H1 (cell line): ENCODE data around the gene ATCAY. TPM values are rescaled to one million over a fixed set of nuclear protein-coding genes. Genes with fewer than 3 reads are reported as not detected.
A peak's percentile ranks its signal among the peaks of the same experiment; 100 is the strongest.

Experiments used
- CTCF ChIA-PET: fragments of 300-600 bp; sonication (Branson Sonifier 250); formaldehyde crosslinking; loops from one replicate; lab custom pipeline; 2021; ENCODE audit not compliant: partially characterized antibody; lab: Charles Lee
- POLR2A ChIA-PET: fragments of 300-600 bp; sonication (Branson Sonifier 250); formaldehyde crosslinking; loops from one replicate; lab custom pipeline; 2021; ENCODE audit warnings: inconsistent platforms; ENCODE audit not compliant: partially characterized antibody; lab: Charles Lee
- DNase-seq, 2 experiments: peaks; one replicate each; pipeline versions ENCODE4 v3.0.0 to v3.0.0-alpha.2; 2010 to 2022; ENCODE audit warnings: low spot score in 2 of 2, low read depth in 1 of 2, mixed read lengths in 1 of 2
- FAIRE-seq: peaks from 2 replicates; lab custom pipeline; 2011; peaks lifted over from hg19 to GRCh38; lab: Jason Lieb, UNC
- H2AFZ ChIP-seq: 2 replicates; pipeline ENCODE4 v1.8.1; 2012; ENCODE audit warnings: low read length, inconsistent platforms
- H2AK5ac ChIP-seq: 2 replicates; pipeline ENCODE4 v1.6.1; 2013; ENCODE audit warnings: low read depth, low read length
- H2BK120ac ChIP-seq: replicated peaks from 2 replicates; pipeline ENCODE3; 2013; ENCODE audit warnings: low read depth, low read length, inconsistent platforms
- H2BK12ac ChIP-seq: 2 replicates; pipeline ENCODE4 v1.6.1; 2013; ENCODE audit warnings: low read depth, low read length
- H2BK15ac ChIP-seq: 2 replicates; pipeline ENCODE4 v1.6.1; 2013; ENCODE audit warnings: low read length
- H2BK20ac ChIP-seq: 2 replicates; pipeline ENCODE4 v1.6.1; 2013; ENCODE audit warnings: low read length
- H2BK5ac ChIP-seq: 2 replicates; pipeline ENCODE4 v1.6.1; 2013; ENCODE audit warnings: low read depth, low read length
- H3K14ac ChIP-seq: 2 replicates; pipeline ENCODE4 v1.6.1; 2013; ENCODE audit warnings: inconsistent platforms; ENCODE audit not compliant: insufficient read length
- H3K18ac ChIP-seq: 2 replicates; pipeline ENCODE4 v1.6.1; 2013; ENCODE audit warnings: low read length; ENCODE audit errors: extremely low read depth
- H3K23ac ChIP-seq: 2 replicates; pipeline ENCODE4 v1.6.1; 2013; ENCODE audit warnings: inconsistent platforms; ENCODE audit not compliant: insufficient read length
- H3K23me2 ChIP-seq: 2 replicates; pipeline ENCODE4 v1.6.1; 2013; ENCODE audit warnings: low read depth, low read length
- H3K27ac ChIP-seq: 2 replicates; pipeline ENCODE4 v1.6.1; 2011; ENCODE audit warnings: low read depth, low read length, inconsistent platforms
- H3K27me3 ChIP-seq, 4 experiments: replicated peaks in 1 of 4; 1 replicate in 1 of 4; 2 replicates in 3 of 4; pipeline versions ENCODE4 v1.6.1 to v1.8.1; 2011 to 2013; ENCODE audit warnings: low read length in 3 of 4, mild to moderate bottlenecking in 3 of 4, inconsistent platforms in 2 of 4, mixed read lengths in 2 of 4, moderate library complexity in 1 of 4; ENCODE audit not compliant: control insufficient read depth in 3 of 4, insufficient read depth in 3 of 4; ENCODE audit errors: extremely low read depth in 1 of 4
- H3K36me3 ChIP-seq, 4 experiments: 2 replicates each; pipeline versions ENCODE4 v1.6.1 to v1.8.1; 2011 to 2013; ENCODE audit warnings: mild to moderate bottlenecking in 4 of 4, low read length in 3 of 4, moderate library complexity in 2 of 4, control low read depth in 1 of 4, inconsistent platforms in 1 of 4; ENCODE audit not compliant: insufficient read depth in 4 of 4, control insufficient read depth in 2 of 4
- H3K4ac ChIP-seq: replicated peaks from 2 replicates; pipeline ENCODE3; 2013; ENCODE audit warnings: low read length, low read depth, mixed read lengths, inconsistent platforms; ENCODE audit not compliant: insufficient read length
- H3K4me1 ChIP-seq, 4 experiments: replicated peaks in 1 of 4; 1 replicate in 1 of 4; 2 replicates in 3 of 4; pipeline versions ENCODE4 v1.6.1 to v1.8.1; 2011 to 2013; ENCODE audit warnings: low read length in 3 of 4, inconsistent platforms in 2 of 4, mixed read lengths in 1 of 4; ENCODE audit not compliant: insufficient read depth in 4 of 4, control insufficient read depth in 3 of 4
- H3K4me2 ChIP-seq, 2 experiments: 2 replicates each; pipeline versions ENCODE4 v1.6.1 to v1.8.1; 2011 to 2013; ENCODE audit warnings: low read depth in 2 of 2, low read length in 2 of 2, control low read depth in 1 of 2, inconsistent platforms in 1 of 2, mild to moderate bottlenecking in 1 of 2; ENCODE audit not compliant: insufficient read depth in 1 of 2
- H3K4me3 ChIP-seq, 4 experiments: fragments of 200-600, 300-600 bp in 1 of 4; sonication (generic), shearing (Covaris generic), sonication (Bioruptor Twin) in 1 of 4; 2 replicates each; pipeline versions ENCODE4 v1.5.1 to v1.8.1; 2011 to 2016; ENCODE audit warnings: low read length in 4 of 4, low read depth in 3 of 4, control low read depth in 2 of 4, inconsistent platforms in 2 of 4, mild to moderate bottlenecking in 2 of 4, mixed read lengths in 1 of 4, moderate library complexity in 1 of 4; ENCODE audit not compliant: insufficient read depth in 2 of 4; ENCODE audit errors: extremely low read depth in 1 of 4
- H3K56ac ChIP-seq: replicated peaks from 2 replicates; pipeline ENCODE3; 2013; ENCODE audit warnings: low read depth, mild to moderate bottlenecking, mixed read lengths, low read length, inconsistent platforms; ENCODE audit not compliant: insufficient read length
- H3K79me1 ChIP-seq: 2 replicates; pipeline ENCODE4 v1.6.1; 2013; ENCODE audit warnings: low read depth, low read length, control low read depth
- H3K79me2 ChIP-seq, 2 experiments: 2 replicates each; pipeline versions ENCODE4 v1.6.1 to v1.8.1; 2012 to 2013; ENCODE audit warnings: low read length in 2 of 2, mild to moderate bottlenecking in 2 of 2, inconsistent platforms in 1 of 2; ENCODE audit not compliant: insufficient read depth in 2 of 2, control insufficient read depth in 1 of 2
- H3K9ac ChIP-seq, 4 experiments: replicated peaks in 1 of 4; 1 replicate in 1 of 4; 2 replicates in 3 of 4; pipeline versions ENCODE4 v1.6.1 to v1.8.1; 2011 to 2013; ENCODE audit warnings: low read depth in 3 of 4, low read length in 3 of 4, control low read depth in 2 of 4, mild to moderate bottlenecking in 2 of 4, moderate library complexity in 2 of 4, inconsistent platforms in 1 of 4; ENCODE audit errors: extremely low read depth in 1 of 4
- H3K9me3 ChIP-seq, 2 experiments: 2 replicates each; pipeline versions ENCODE4 v1.6.1 to v1.8.1; 2012 to 2013; ENCODE audit warnings: mild to moderate bottlenecking in 2 of 2, moderate library complexity in 2 of 2, control low read depth in 1 of 2, inconsistent platforms in 1 of 2, low read depth in 1 of 2, low read length in 1 of 2, mixed read lengths in 1 of 2; ENCODE audit not compliant: insufficient read depth in 2 of 2
- H4K20me1 ChIP-seq, 2 experiments: replicated peaks in 1 of 2; 2 replicates each; pipeline versions ENCODE3 to v1.8.1; 2011 to 2013; ENCODE audit warnings: inconsistent platforms in 2 of 2, low read length in 2 of 2, mild to moderate bottlenecking in 1 of 2; ENCODE audit not compliant: insufficient read depth in 2 of 2, control insufficient read depth in 1 of 2
- H4K5ac ChIP-seq: 2 replicates; pipeline ENCODE4 v1.6.1; 2013; ENCODE audit warnings: low read length, low read depth, mixed read lengths, inconsistent platforms; ENCODE audit not compliant: insufficient read length
- H4K8ac ChIP-seq: 2 replicates; pipeline ENCODE4 v1.8.0; 2013; ENCODE audit warnings: mild to moderate bottlenecking, moderate library complexity, low read length, inconsistent platforms; ENCODE audit not compliant: insufficient read depth; ENCODE audit errors: extremely low read depth
- H4K91ac ChIP-seq: replicated peaks from 2 replicates; pipeline ENCODE3; 2013; ENCODE audit warnings: low read length, mixed read lengths, inconsistent platforms; ENCODE audit not compliant: insufficient read length
- POLR2AphosphoS5 ChIP-seq: IDR thresholded peaks from 2 replicates; pipeline ENCODE4 v1.6.1; 2011; ENCODE audit warnings: low read depth, low read length
- SUZ12 ChIP-seq: fragments of 200-600 bp; sonication (generic); IDR thresholded peaks from 2 replicates; pipeline ENCODE4 v1.6.1; 2012; ENCODE audit warnings: mild to moderate bottlenecking, inconsistent platforms, low read length, moderate library complexity, mixed read lengths
- WGBS, 2 experiments: shearing (Covaris generic) in 1 of 2; methylation state at CpG; one replicate each; pipeline versions ENCODE4 v1.1.6 to v1.1.7; 2013 to 2015; ENCODE audit warnings: low lambda C conversion rate in 2 of 2, mixed read lengths in 2 of 2, inconsistent platforms in 1 of 2, low coverage in 1 of 2, missing lambda C conversion rate in 1 of 2; ENCODE audit not compliant: insufficient replicate concordance in 2 of 2, insufficient coverage in 1 of 2, insufficient read length in 1 of 2; ENCODE audit errors: extremely low coverage in 1 of 2, missing lambda C conversion rate in 1 of 2; 5-methylcytosine and 5-hydroxymethylcytosine counted together
- polyA plus RNA-seq, 7 experiments: library from polyadenylated mRNA; depleted of rRNA in 3 of 7; stranded (reverse) in 5 of 7; unstranded in 2 of 7; fragments of >200 nt in 5 of 7; fragments of 200-250 nt in 2 of 7; gene quantifications; 1 replicate in 5 of 7; 2 replicates in 1 of 7; 4 replicates in 1 of 7; pipeline versions ENCODE4 v1.2.1 to v1.2.3, GENCODE V29; 2011 to 2013; ENCODE audit warnings: missing spikeins in 2 of 7, mixed read lengths in 2 of 7
- total RNA-seq: library from RNA; stranded (reverse); fragmentation: NEBNext Ultra II Directional; extraction: Animal tissue kit (Norgen Biotek cat#: 25700); gene quantifications from 2 replicates; pipeline ENCODE4 v1.2.1, GENCODE V29; 2021

Gene ATCAY
- total and polyA plus RNA-seq, 2 of the 8 experiments (the other 6 are each of a cell fraction or from before 2014, with no cell fraction given), result 24.4 to 33.8 TPM

GRCh38 chr19:3963458-3964255 lies 83.2 kb downstream of the ATCAY start:
- CTCF ChIA-PET, result interaction anchor here (1.1 kb wide), 1 partner anchor 12 kb away, joined by 3 read pairs; no protein-coding TSS in a partner anchor
- H3K36me3 ChIP-seq, result peaks cover 22 to 69% (median 49%) of the 10 kb centered on the region in 4 experiments

More at GRCh38 chr19:3963458-3964255, 83.2 kb downstream of the ATCAY start:
- TF ChIP-seq POLR2AphosphoS5 (peak; percentile 15; the same call in 1 of the 2 replicates), SUZ12 (no peak)
- Histone ChIP-seq H3K27me3 (no peaks in the 10 kb centered on the region), H2AFZ (no peak overlapping the region), H3K4me2 (no peak overlapping the region), H3K27ac (no peak overlapping the region), H4K91ac (no peak overlapping the region), H4K8ac (no peak overlapping the region; the same call in 1 of the 2 replicates), H3K14ac (no peak overlapping the region), H3K9ac (no peak overlapping the region), H4K5ac (no peak overlapping the region), H3K4ac (no peak overlapping the region), H3K23ac (no peak overlapping the region), H2BK120ac (no peak overlapping the region), H4K20me1 (peaks cover 13 to 19% of the 10 kb centered on the region in 2 experiments), H2BK5ac (no peak overlapping the region), H3K56ac (no peak overlapping the region), H2BK15ac (no peak overlapping the region), H2BK12ac (no peak overlapping the region), H3K18ac (no peak overlapping the region), H3K79me2 (peaks cover 3 to 30% of the 10 kb centered on the region in 2 experiments; a peak in 2 of 4 replicates), H3K4me1 (peaks cover 0 to 5% (median 0%) of the 10 kb centered on the region in 4 experiments; a peak in 1 of 7 replicates), H3K23me2 (no peaks in the 10 kb centered on the region), H3K9me3 (no peaks in the 10 kb centered on the region), H3K4me3 (no peak overlapping the region), H2AK5ac (no peak overlapping the region), H2BK20ac (no peak overlapping the region), H3K79me1 (peaks cover 8% of the 10 kb centered on the region)
- WGBS, 2 experiments, result 96% methylated on average over 35 of the region's 35 CpGs; no CpG with 5 or more reads in 1 of the 2 experiments
- DNase-seq, result no peak
- POLR2A ChIA-PET, result interaction anchor here (1.2 to 24.8 kb wide), 4 partner anchors 9 to 31 kb away, joined by 4 to 870 read pairs (median 6); partner anchors contain the start of genes EEF2 and NMRK2
- FAIRE-seq, result no peak
